HG03066 (cell line): ENCODE measurements around the gene WNT11.
"Not testable (repeated sequence)": the region's sequence is repeated elsewhere in the genome, so short reads cannot be mapped to it uniquely, and the experiment has no call there.

Source experiments
- ATAC-seq: cut with Tn5 transposase; IDR thresholded peaks from one replicate; pipeline ENCODE4 v1.9.1; 2021; ENCODE audit warnings: low read depth; ENCODE audit not compliant: unreplicated experiment

The WNT11 gene

DNA sequence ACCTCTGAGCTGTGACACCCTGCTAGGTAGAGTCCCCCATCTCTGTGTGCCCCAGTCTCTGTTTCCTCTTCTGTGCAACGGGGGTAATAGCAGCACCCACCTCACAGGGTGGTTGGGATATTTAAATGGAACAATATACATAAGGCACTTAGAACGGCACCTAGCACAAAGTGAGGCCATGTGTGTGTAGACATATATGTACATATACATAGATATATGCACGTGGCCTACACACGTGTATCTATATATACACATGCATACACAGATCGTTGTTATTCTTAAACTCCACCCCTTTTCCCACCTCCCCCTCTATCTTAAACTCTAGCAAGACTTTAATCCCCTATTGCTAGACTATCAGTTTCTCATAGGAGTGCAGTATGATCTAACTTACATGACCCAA lies 2.4 kb downstream of the WNT11 start:
- ATAC-seq, result no peak

DNA sequence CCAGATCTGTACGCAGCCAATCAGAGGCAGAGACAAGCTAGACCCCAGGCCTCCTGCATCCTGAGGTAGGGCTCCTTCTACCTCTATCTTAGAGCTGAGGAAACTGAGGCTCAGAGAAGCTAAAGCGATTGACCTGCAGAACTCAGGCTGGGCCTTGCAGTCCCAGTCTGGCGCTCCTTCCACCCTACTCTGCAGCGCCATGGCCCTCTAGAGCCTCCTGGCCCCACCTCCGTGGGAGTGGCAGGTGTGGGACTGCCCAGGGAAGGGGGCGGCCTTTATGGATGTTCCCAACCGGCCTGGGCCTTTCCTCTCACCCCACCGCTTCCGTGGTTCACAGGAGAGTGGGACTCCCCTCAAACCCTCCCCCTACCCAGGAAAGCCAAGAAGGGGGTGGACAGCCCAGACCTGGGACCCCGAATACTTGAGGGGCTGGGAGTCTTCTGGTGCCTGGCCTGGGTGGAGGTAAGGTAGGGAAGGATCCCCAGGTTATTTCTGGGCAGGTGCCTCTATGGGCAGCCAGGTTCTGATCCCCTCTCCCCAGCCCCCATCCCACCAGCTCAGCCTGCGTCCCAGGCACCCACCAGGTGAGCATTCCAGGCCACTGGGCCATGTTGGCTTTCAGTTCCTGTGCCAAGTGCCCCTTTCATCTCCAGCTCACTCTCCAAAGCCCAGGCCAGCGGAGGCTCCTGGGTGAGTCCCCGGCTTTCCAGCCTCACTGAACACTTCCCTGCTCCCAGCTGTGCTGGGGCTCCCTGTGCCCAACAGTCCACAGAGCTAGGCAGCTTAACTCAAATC lies 3.0 kb downstream of the WNT11 start:
- ATAC-seq, result no peak

DNA sequence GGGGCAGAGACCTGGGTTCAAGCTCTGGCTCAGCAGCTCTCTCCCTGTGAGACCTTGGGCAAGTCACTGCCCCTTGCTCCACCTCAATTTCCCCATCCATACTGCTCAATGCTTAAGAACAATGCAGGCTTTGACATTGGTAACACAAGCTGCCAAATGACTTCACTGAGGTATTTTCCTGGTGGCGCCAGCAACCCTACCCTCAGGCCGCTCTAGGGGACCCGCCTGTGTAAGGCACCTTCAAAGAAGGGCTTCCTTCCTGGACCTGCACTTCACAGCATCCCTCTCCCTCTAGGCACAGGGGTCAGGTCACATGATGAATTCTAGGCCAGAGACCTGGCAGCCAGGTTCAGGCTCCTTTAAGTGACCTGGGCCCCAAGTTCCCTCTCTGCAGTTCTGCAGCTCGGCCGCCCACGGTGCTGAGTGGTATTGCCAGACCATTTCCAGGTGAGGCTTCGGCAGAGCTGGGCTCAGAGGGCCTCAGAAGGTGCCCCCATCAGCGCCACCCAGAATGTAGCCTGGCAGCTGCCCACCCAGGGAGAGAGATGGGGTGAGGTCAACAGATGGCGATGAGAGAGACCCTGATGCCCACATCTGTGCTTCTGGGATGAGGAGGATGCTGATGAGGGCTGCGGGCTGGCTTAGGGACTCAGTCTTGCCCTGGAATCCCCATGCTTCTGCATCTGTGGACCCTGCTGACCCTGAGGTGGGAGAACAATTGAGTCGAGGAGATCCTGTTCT lies 4.5 kb downstream of the WNT11 start:
- ATAC-seq, result no peak

DNA sequence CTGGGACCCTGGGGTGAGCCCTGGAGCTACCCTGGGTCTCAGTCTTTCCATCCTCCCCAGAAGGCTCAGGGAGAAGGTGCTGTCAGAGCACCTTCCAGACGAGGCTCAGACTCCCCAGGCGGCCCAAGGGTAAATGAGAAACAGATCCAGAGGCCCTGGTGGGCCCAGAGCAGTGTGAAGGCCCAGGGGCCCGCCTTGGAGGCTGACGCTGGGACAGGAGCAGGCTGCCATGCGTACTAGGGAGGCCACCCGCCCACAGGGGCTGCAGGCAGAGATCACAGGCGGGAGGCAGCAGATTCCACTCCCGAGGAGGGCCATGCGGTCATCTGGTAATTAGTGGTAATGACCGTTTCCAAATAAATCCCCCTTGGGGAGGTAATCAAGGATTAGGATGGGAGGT lies 5.2 kb downstream of the WNT11 start:
- no peak for ATAC-seq

DNA sequence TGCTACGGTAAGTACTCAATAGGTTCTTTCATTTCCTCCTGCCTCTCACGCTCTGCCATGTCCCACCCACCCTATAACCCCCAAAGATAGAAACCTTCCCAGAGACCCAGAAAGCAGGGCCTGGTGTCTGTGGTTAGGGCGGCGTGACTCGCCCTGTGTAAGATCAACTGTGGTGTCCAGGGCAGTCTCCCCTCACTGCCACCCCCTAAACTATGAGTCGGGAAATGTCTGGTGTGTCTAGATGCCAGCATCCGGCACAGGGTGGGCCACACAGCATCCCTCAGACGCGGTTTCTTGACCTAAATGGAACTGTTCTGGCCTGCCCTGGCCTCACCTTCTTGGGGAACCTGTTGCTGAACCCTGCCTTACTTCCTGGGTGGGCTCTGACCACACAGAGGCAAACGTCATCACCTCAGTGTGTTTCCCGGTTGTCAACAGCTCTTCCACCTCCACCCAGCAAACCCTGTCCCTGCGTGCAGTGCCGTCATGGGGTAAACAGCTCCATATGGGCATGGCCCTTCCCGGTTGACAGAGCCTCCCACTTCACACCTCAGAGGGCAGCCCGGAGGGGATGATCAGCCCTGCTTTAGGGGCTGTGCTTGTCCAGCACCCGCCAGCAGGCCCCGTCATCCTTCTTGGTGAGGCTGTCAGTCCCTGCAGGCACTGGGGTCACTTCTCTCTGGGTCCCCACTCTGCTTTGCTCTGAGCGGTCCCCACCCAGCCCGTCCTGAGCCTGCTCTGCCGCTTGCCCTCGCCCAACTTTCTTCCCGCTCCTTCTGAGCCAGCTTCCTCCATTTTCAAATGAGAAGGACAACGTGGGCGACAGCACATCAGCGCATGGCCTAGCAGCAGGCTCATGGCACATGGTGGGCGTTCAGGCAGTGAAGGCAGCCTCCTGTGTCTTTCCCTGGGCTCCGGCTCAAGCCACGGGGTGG lies 6.0 kb downstream of the WNT11 start:
- no peak for ATAC-seq

DNA sequence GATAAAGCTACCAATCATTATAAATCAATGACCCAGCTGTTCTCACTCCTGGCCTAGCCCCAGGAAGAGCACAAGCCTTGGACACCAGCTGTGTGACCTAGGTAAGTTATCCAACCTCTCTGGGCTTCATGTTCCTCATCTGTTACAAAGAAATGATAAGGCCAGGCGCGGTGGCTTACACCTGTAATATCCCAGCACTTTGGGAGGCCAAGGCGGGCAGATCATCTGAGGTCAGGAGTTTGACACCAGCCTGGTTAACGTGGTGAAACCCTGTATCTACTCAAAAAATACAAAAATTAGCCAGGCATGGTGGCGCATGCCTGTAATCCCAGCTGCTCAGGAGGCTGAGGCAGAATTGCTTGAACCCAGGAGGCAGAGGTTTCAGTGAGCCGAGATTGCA lies 7.6 kb downstream of the WNT11 start:
- ATAC-seq, result not testable (repeated sequence)

DNA sequence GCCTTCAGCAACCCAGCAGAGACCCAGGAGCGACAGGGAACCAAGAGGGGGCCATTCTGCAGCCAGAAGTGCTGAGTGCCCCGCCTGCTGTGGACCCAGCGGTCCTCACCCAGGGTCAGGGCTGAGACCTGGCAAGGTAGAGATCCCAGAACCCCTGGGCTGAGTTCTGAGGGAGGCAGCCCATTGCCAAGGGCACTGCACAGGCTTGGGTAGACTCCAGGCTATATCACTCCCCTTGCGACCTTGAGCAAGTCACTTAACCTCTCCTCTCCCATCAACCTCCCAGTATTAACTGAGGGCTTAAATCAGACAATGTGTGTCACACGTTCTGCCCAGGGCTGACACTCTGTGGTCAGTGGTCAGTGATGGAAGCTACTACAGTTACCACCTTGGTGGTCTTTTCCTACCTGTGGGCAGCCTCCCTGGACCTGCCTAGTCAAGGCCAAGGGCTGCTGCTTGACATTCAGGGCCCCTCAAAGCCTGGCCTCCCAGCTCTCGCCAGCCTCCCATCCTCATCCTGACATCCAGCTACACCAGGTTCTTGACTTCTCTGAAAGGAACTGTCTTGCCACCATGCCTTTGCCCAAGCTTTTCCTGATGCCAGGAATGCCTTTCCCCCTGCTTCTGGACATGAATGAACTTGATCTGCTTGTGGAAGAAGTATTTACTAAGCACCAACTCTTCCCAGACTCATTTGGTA lies 8.2 kb downstream of the WNT11 start:
- no peak for ATAC-seq

DNA sequence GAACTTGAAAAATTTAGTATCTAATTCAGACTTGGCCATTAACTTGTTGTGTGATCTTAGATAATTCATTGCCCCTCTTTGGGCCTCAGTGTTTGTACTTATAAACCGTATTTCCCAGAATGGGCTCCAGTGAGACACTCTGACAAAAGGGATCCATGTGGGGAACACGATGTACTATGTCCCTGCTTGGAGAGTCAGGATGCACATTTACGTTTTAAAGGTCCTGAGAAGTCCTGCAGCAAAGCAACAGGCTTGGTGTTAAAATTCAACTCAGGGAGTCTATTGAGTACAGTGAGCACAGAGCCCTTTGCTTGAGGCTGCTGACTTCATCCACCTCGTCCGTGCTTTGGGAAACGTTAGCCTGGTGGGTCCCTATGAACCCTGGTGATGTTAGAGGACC lies 9.0 kb downstream of the WNT11 start:
- no peak for ATAC-seq

DNA sequence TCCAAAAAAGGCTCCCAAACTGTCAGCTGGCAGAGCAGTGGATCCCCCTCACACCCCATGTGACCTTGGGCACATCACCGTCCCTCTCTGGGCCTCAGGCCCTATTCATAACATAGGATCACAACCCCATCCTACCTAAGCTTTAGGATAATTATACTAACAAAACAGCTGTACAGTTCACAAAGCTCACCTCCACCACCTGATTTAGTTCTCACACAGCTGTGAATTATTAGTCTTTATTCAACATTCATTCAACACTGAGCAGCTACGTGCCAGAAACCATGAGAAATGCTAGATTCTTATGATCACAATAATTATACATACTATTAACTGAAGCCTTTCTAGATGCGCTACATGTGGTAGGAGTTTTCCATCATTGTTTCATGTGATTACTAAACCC lies 9.5 kb downstream of the WNT11 start:
- ATAC-seq, result no peak

DNA sequence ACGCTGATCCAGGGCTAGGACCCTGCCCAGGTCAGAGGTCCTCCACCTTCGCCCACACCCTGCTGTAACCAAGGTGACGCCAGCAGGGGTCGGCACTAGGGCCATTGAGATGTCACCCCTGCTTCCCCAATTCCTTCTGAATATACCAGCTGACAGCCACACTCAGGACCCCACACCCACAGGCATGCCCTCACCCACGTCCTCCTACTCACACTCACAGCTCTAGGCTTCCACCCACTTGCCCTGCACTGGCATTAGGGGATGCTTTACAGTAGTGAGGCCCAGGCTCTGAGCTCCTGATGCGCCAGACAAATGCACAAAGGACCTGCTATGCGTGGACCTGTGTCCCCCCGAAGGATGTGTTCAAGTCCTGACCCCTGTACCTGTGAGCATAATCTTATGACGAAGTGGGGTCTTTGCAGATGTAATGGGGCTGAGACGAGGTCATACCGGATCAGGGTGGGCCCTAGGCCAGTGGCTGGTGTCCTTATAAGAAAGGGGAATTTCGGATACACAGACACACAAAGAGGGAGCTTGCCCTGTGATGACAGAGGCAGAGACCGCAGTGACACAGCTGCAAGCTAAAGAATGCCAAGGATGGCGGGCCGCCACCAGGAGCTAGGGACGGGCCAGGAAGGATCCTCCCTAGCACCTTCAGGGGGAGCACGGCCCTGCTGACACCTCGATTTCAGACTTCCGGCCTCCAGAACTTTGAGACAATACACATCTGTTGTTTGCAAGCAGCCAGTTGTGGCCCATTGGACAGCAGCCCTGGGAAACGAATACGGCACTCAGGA lies 11.2 kb downstream of the WNT11 start:
- ATAC-seq, result no peak

DNA sequence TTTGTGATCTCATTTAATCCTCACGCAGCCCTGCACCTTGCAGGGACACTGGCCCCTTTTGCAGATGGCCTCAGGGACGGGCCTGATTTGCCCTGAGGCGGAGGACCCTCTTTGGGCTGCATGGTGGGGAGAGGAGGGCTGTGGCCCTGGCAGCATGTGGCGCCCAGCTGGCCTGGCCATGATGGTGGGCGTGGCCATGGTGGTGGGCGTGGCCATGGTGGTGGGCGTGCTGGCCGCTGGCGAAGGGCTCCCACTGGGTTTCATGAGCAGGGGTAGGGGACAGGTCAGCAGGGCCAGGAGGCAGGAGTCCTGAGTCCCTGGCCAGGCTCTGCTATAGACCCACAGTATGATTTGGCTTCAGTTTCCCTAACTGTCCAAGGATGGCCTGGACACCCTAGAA lies 13.1 kb downstream of the WNT11 start:
- no peak for ATAC-seq

DNA sequence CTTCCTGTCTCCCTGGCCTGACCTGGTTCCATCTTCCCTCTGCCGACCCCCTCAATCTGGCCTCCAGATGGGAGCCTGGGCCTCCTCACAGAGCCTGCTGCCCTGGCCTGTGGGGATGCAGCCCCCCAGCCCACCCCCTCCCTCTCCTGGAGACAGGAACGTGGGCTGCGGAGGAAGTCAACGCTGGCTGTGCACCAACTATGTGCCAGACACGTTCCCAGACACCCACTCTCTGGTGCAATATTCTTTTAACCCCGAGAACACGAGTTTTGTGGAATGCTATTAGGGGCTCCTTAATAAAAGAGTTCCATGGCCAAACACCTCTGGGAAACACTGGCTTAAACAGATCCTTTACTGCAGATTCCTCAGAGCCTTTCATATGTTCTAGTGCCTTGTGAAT lies 15.9 kb downstream of the WNT11 start:
- no peak for ATAC-seq

DNA sequence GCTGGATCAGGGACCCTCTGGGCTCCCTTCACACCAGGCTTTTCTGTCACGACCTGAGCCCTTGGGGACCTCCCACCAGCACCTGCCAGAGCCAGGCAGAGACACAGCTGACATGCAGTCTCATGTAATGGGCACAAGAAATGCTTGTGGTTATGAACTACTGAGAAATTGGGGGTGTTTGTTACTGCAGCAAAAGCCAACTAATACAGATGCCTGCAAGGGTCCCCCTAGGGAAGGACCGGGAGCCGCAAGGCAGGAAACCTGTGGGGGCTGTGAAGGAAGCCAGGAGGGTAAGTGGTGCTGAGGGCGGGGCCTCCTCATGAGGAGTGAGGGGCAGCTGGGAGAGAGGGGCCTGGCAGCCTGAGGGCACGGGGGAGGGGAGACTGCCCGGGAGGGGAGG lies 16.6 kb downstream of the WNT11 start:
- no peak for ATAC-seq

DNA sequence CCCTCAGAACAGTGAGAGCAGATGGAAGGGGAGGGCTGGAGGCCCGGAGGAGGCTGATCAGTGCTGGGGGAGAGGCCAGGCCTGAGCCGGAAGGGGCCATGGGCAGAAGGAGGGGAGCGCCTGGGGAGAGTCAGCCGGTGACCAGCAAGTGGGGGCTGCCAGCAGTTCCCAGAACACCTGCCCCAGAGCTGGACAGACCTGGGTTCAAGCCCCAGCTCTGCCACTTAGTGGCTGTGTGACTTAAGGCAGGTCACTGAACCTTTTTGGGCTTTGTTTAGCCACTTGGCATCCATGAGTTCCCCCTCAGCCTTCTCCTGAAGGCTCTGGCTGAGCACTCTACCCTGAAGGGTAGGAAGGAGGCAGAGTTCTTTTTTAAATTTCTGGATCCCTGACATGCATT lies 17.4 kb downstream of the WNT11 start:
- ATAC-seq, result no peak

DNA sequence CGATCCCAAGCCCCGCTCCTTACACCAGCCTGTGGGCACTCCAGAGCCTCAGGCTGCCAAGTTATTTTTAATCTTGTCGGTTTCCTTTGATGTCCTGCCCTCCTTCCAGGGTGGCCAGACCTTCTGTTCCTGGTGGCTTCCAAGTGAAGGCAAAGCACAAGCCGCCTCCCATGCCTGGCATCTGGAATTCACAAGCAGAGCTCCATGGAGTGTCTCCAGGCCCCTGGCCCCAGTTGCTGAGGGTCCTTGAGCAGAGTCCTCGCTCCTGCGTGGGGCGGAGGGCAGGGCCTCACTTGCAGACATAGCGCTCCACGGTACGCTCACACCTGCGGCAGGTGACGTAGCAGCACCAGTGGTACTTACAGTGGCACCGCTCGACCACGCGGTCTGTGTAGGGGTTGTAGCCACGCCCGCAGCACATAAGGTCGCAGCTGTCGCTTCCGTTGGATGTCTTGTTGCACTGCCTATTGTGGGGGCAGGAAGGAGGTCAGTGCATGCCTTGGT lies 19.5 kb downstream of the WNT11 start:
- ATAC-seq, result no peak

DNA sequence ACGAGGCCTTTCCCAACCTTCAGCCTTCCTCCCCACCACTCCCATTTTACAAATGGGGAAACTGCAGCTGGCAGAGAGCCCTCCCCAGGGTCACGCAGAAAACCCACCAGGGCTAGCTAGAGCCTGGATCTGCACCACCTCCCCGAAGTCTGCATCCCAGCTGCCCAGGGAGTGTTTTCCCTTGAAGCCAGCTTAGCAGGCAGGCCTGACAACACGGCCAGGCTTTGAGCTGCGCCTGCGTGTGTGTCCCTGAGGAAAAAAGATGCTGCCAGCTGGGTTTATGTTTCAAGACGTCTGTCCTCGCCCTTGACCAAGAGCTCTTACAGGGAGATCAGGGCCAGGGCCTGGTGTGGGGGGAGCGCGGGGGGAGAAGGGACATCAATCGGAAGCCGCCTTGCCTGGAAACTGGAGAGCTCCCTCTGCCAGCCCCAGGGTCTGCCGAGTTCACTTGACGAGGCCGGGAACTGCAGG lies 20.3 kb downstream of the WNT11 start:
- no peak for ATAC-seq

DNA sequence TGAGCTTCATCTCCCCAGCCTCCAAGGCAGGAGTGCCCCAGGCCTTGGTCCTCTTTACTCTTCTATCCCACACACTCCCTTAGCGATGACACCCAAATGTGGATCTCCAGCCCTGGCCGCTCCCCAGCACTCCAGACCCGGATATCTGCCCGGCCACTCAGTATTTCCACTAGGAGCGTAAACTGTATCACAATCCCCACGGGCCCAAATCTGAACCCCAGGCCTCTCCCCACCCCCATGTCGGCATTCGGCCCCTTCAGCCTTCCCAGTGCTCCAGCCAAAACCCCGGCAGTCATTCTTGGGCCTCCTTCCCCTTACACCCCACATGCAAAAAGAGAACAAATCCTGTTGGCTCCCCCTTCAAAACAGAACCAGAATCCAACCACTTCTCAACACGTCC lies 20.8 kb downstream of the WNT11 start:
- ATAC-seq, result no peak

DNA sequence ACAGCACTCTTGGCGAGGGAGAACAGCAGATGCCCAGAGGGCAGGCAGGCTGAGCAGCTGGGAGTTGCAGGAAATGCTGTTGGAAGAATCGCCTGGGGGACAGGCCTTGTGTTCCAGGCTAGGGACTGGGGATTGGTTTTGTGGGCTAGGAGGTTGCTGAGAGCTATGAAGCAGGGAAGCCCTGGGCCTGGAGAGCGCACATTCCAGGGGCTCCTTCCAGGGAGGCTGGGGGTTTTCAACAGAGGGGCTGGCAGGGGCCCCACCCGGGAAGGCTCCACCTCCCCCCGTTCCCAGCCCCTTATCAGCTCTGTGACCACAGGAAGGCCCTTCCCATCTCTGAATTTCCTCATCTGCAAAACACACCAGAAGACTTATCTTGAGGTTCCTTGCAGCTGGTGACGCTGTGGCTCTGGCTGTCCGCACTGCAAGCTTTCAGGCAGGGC lies 21.7 kb downstream of the WNT11 start:
- ATAC-seq, result no peak

DNA sequence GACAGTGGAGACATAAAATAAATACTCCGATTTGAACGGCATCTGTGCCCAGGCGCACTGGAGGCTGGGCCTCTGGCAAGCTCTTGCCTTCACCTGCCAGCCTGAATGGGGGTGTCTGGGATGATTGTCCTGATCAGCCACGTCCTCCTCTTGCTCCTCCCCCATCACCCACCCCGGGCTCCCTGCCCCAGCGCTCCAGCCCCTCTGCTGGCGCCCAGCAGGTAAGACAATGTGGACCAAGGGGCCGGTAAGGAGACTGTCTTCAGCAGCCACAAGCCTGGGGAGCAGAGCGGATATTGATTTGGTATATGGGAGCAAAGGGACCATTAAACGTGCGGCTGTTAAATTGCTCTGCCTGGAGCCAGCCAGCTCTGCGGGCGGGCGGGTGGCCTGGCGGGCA lies 24.9 kb downstream of the WNT11 start:
- ATAC-seq, result no peak
